AG09309 (cell line): ENCODE data around the gene HAAO.

Source experiments
- DNase-seq: peaks from one replicate; pipeline ENCODE4 v3.0.0-alpha.2; 2010; ENCODE audit warnings: low read depth
- H3K4me3 ChIP-seq: 2 replicates; pipeline ENCODE4 v1.5.1; 2011; ENCODE audit warnings: mild to moderate bottlenecking, low read depth, low read length, moderate library complexity; ENCODE audit not compliant: control insufficient read depth
- TF ChIP-seq, protein P1 (sequence below): IDR thresholded peaks from 2 replicates; pipeline ENCODE4 v1.5.1; 2011; ENCODE audit warnings: mild to moderate bottlenecking, low read depth, low read length, inconsistent platforms; ENCODE audit not compliant: insufficient read depth, control insufficient read depth; ENCODE audit errors: missing control alignments

Gene HAAO

DNA sequence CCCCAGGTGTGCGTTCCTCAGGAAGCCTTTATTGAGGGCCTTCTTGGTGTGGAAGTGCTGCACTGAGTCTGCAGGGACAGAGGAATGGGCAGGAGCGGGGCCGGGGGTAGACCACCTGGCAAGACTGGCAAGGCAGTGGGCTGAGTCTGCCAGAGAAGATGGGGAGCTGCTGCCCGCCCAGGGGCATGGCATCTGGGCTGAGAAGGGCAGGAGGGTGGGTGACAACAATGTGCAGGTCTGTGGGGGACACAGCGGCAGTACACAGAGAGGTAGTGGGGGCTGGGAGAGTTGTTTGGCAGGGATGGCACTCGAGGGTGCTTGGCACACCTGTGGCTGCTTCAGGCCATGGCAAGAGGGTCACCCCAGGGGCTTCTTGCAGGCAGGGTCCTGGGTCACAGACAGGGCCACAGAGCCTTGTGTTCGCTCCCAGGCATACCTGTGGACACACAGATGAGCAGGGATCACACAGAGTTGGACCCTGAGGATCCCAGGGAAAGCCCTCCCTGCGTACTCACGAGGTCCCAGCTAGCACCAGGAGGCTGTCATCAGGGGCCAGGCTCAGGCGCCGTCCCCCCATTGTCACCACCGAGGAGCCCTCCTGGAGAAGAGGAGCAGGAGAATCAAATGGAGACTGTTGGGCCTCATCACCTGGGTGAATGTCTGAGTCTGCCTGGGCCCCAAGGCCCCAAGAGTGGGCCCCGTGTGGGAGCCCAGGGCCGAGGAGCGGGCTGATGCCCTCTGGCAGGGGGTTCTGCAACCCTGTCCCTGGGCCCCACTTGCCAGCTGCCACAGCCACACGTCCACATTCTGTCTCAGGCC is 25.1 kb downstream of the HAAO start:
- H3K4me3 ChIP-seq, result no peak overlapping the region
- TF ChIP-seq, protein P1, sequence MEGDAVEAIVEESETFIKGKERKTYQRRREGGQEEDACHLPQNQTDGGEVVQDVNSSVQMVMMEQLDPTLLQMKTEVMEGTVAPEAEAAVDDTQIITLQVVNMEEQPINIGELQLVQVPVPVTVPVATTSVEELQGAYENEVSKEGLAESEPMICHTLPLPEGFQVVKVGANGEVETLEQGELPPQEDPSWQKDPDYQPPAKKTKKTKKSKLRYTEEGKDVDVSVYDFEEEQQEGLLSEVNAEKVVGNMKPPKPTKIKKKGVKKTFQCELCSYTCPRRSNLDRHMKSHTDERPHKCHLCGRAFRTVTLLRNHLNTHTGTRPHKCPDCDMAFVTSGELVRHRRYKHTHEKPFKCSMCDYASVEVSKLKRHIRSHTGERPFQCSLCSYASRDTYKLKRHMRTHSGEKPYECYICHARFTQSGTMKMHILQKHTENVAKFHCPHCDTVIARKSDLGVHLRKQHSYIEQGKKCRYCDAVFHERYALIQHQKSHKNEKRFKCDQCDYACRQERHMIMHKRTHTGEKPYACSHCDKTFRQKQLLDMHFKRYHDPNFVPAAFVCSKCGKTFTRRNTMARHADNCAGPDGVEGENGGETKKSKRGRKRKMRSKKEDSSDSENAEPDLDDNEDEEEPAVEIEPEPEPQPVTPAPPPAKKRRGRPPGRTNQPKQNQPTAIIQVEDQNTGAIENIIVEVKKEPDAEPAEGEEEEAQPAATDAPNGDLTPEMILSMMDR, result no peak
- no peak for DNase-seq

DNA sequence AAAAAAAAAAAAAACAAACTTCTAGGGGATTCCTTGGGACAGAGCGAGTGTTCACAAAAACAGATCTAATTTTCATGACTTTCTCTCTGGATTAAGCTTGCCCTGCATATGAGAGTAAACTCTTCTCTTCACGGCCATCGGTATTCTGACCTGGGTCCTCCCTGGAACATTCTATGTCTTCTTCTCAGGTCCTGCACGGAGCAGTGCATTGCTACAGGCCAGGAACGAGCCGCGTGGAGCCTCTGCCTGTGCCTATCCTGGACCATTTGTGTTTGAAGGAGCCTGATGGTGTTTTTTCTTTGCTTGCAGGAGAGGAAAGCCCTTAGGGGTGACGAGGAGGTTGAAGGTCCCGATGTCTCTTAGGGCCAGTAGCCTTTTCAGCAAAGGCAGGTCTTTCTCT is 26.7 kb downstream of the HAAO start:
- TF ChIP-seq, protein P1, result no peak
- H3K4me3 ChIP-seq, result no peak overlapping the region
- no peak for DNase-seq

- TF ChIP-seq, protein P1, result no peak
- H3K4me3 ChIP-seq, result no peak overlapping the region
- no peak for DNase-seq
Observed at GRCh38 chr2:42764901-42765300, 27.5 kb downstream of the HAAO start.

DNA sequence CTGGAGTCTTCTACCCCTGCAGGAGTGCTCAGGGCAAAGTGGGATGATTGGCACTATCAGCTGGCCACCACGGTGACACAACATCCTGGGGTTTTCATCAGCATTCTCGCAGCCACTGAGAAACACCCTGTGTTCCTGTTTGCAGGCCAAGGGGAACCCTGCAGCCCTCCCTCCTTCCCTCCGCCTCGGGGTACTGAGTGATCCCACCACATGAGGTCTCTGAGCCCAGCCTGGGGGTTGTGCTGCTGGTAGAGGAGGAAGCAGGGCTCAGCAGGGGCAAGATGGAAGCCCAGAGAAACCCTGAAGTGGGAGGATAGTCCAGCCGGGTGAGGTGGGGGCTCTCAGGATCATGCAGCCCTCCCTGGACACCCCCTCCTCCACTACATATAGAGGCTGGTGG is 28.3 kb downstream of the HAAO start, which contains the start of gene OXER1:
TSS of gene OXER1 (minus strand) at position 40 of the 400 bp plus-strand sequence. CDS start 73 bp downstream, outside the sequence.
- TF ChIP-seq, protein P1, result no peak
- no peak within 1 kb of the TSS for H3K4me3 ChIP-seq
- DNase-seq, result no peak

GRCh38 chr2:42762823-42763804 is 29.3 kb downstream of the HAAO start:
- TF ChIP-seq, protein P1, result no peak
- DNase-seq, result no peak
- no peak overlapping the region for H3K4me3 ChIP-seq

- no peak overlapping the region for H3K4me3 ChIP-seq
- TF ChIP-seq, protein P1, result no peak
- DNase-seq, result no peak
Observed at GRCh38 chr2:42762155-42762554, 30.2 kb downstream of the HAAO start.
